ENCODE results near the gene MAX.

GRCh38 chr14:65025818-65026217 lies 76.5 kb downstream of the MAX start:
- no peak for TF ChIP-seq CTCF (conservative IDR thresholded peaks at IDR 0.05 in 1 of 2, IDR thresholded peaks at IDR 0.05 in 1 of 2; ENCODE audit: low read depth in 1 of 2, low read length in 2 of 2)
- TF ChIP-seq EZH2 (IDR thresholded peaks at IDR 0.05; ENCODE audit: low read length, missing control alignments) = no peak

Measured in fibroblast of lung (primary cell).